NCI-H748 (cell line): ENCODE data around the gene CNOT11.

Experiments
- DNase-seq: peaks from one replicate; lab custom pipeline; 2025; ENCODE audit not compliant: unreplicated experiment; lab: John Stamatoyannopoulos, UW

The CNOT11 gene

DNA sequence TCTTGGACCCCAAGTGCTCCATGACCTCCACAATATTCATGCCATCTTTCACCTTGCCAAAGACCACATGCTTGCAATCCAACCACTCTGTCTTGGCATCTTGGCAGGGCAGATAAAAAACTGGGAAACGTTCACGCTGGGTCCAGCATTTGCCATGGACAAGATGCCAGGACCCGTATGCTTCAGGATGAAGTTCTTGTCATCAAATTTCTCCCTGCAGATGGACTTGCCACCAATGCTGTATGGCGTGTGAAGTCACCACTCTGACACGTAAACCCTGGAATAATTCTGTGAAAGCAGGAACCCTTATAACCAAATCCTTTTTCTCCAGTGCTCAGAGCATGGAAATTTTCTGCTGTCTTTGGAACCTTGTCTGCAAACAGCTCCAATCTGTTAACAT lies 21.5 kb downstream of the CNOT11 start:
- no peak for DNase-seq

DNA sequence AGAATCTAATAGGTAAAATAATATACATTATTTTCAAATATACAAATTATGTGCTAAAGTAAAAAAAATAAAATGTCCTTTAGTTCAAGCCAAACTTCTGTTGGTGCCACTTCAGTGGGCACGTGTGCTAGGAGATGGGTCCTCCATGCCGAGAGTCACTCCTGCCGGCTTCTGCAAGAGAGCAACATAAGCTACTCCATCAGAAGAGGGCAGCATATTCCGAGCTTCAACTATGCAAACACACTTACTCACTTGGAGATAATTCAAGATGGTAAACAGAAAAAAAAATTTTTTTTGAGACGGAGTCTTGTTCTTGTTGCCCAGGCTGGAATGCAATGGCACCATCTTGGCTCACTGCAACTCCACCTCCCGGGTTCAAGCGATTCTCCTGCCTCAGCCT lies 24.4 kb downstream of the CNOT11 start:
- DNase-seq, result no peak

DNA sequence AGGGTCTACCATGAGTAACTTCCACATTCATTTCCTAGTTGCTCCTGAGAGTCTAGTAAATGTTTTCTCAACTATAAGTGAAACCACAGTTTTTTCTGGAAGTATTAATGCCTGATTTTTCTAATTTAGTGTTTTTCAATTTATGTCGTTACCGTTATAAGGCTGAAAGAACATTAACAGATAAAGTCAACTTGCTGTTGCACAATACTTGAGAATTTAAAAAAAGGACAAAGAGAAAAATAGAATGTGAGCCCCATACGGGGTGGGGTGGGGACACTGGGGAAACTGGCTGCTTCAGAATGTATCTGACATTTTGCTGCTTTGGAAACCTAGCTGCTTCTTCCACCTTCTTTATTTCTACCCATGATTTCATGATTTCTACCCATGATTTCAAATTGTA lies 26.2 kb downstream of the CNOT11 start:
- no peak for DNase-seq

DNA sequence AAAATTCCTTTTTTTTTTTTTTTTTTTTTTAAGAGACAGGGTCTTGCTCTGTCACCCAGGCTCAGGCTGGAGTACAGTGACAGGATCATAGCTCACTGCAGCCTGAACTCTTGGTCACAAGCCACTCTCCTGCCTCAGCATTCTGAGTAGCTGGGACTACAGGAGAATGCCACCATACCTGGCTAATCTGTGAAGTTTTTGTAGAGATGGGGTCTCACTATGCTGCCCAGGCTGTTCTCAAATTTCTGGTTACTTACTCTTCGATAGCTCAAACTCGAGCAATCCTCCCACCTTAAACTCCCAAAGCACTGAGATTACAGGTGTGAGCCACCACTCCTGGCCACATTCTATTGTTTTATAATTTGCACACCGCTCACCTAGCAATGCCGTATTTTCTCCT lies 28.8 kb downstream of the CNOT11 start:
- no peak for DNase-seq

DNA sequence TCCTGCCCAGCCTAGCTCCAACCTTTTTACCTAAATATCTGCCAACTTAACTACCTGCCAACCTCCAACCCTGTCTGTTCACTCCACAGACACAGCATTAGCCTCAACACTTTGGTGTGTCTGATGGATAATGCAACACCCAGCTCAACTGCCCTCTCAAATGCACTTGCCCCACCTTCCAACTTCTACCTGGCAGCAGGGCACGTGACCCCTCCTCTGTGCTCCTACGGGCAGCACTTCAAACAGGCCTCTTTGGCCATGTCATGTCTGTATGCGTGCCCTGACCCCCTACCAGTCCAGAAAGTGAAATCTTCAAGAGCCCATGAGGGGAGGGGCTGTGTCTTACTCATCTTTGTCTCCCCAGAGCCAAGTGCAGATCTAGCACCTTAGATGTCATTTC lies 30.3 kb downstream of the CNOT11 start:
- DNase-seq, result no peak

DNA sequence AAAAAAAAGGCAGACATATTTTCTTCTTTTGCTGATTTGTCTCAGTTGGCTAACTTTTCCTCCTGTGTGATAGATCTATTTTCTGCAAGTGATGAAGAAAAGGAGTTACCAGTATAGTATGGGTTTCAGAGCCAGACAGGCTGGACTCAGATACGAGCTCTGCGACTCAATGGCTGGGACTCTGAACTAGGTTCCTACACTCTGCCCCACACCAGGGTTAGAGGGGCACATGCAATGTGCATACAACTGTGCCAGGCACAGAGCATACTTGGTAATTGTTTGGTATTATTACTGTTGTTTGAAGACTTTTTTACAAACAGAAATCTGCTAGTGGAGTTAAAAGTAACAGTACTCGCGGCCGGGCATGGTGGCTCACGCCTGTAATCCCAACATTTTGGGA lies 34.0 kb downstream of the CNOT11 start:
- no peak for DNase-seq

DNA sequence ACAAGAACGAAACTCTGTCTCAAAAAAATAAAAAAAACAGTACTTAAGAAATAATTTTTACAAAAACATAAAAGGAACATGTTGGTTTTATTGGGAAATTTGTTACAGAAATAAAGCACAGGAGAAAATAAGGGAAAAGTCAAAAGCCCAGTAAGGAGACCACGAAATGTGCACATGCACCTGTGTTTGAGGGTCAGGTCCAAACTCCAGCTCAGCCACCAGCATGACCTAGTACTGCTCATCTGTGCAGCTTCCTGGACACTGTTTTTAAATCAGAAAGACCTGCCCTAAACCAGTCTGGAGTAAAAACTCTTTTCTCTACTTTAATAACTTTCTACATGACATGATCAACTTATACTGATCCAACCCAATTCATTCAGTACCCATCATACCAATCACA lies 34.6 kb downstream of the CNOT11 start:
- no peak for DNase-seq

DNA sequence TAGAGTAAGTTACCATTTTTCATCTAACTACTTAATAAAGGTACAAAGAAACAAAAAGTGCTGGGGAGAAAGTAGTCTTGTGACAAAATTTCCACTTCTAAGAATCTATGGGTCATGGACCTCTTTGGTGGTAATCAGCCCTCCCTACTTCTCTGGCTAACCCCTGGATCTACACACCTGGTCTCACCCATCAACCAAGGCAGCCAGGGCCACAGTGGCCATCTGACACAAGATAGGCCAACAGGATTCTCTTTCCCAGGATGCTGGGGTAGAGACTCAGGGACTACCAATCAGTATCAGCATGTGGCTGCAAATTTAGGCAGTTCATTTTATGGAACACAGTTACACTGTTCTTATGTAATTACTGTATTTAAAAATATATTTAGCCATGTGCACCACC lies 38.0 kb downstream of the CNOT11 start:
- no peak for DNase-seq

DNA sequence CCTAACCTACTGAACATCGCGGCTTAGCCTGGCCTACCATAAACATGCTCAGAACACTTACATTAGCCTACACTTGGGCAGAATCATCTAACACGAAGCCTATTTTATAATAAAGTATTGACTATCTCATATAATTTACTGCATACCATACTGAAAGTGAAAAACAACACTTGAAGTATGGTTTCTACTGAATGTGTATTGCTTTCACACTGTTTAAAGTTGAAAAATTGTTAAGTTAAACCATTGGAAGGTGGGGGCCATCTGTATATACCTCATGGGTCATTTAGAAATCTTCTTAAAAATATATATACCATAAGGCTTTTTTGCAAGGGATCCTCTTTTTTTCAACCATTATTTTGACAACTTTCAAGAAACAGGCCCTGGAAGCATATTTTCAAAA lies 39.3 kb downstream of the CNOT11 start:
- DNase-seq, result no peak

DNA sequence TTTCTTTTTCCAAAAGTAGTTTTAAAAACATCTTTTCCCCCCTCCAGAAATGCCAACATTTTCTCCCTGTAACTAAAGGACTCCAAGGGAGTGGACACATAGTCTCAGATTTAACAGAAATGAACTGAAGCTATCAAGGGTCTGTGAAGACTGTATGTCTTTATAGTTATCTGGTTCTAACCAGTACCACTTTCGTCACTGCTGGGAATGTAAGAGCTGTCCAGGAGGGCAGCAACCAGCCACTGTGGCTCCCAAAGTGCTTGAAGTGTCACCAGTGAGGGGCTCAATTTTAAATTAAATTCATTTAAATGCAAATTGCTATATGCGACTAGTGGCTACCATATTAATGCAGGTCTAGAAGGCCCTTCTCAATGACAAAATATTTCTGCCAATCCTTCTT lies 40.9 kb downstream of the CNOT11 start:
- DNase-seq, result no peak

DNA sequence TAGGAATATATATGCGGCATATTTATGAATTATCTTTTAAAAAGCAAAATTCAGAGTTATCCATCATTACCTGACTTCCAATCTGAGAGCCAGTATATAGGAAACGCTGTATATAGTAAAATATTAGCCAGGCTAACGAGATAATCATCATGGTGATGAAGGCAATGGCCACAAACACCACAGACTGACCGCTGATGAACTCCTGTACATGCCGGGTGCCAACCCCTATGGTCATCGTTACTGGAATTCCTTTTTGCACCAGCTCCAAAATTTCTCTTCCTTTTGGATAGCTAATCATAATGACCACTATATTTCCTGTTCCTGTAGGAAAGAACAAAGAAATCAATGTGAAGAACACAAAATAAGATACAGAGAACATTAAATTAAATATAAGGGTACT lies 42.2 kb downstream of the CNOT11 start:
- DNase-seq, result no peak

DNA sequence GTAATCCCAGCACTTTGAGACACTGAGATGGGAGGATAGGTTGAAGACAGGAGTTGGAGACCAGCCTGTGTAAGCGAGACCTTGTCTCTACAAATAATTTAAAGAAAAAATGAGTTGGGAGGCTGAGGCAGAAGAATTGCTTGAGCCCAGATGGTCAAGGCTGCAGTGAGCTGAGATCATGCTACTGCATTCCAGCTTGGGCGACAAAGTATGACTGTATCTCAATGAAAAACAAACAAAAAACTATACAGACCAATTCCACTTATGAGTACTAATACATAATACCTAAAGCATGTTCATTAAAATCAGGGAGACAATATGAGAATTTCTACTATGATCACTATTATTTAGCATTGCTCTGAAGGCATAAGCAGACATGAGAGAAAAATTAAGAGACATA lies 43.2 kb downstream of the CNOT11 start:
- no peak for DNase-seq

DNA sequence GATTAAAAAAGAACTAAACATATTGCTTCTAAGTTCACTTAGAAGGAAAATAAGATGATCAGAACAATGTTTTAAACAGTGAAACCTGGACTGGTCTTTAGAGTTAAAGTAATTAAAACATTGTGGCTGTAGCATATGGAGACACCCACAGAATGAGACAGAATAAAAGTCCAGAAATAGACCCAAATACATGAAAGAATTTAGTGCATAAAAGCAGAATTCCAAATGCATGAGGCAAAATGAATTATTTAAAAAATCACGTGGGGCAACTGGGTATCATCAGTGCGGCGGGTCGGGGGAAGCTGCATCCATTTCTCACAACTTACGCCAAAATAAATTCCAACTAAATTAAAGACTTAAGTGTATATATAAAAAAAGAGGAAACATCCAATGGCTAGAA lies 43.7 kb downstream of the CNOT11 start:
- DNase-seq, result no peak

DNA sequence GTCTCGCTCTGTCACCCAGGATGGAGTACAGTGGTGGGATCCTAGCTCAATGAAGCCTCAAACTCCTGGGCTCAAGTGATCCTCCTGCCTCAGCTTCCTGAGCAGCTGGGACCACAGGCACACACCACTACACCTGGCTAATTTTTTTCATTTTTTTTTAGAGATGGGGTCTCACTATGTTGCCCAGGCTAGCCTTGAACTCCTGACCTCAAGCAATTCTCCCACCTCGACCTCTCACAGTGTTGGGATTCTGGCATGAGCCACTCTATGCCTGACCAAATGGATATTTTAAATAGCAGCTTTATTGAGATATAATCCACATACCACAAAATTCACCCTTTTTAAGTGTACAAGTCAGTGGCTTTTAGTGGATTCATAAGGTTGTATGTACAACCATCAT lies 44.7 kb downstream of the CNOT11 start:
- no peak for DNase-seq

DNA sequence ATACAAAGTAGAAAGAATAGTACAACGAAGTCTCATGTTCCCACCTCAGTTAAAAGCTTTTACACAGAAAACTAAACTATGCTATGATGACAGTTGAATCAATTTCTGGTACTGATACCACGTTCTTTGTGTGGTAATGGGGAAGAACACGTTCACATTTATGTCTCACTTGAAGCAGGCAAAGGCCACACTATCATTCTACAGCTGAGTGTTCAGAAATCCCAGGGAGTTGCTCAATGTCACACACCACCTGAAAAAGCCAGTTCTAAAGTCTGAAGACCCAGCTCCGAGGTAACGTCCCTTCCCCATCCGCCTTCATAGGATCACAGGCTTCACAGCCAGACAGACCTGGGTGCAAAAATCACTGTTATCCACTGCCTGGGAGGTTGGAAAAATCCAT lies 46.9 kb downstream of the CNOT11 start:
- no peak for DNase-seq

DNA sequence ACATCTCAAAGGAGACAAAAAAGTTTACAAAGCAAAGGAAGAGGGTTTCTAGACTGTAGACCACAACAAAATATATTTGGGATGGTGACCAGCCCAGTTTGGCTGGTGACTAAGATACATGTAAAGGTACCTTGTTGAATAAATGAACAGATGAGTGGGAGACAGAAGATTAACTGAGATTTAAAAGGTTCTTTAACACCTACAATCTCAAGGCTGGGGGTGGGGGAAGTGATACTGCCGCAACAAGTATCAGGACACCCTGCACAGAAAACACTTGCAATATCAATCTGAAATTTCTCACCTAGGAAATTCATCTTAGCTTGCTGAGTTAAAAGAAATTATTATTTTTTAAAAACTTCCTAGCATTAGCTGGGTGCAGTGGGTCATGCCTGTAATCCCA lies 47.5 kb downstream of the CNOT11 start:
- DNase-seq, result no peak

DNA sequence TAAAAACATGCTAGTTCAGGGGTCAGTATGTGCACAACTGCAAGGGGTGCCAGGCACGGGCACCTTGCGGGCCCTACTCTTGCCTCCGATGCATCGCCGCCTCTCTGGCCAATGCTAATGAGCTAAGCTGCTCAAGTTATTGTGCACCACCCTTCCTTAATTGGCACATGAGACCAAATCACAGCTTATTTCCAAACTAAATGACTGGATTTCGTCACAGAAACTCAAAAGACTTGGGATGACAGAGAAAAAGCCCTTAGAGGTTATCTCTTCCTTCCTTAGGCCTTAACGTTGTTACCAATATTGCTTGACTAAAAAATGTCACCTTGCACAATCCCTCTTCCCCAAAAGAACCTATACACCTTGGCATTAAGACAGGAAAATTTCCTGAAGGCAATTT lies 48.1 kb downstream of the CNOT11 start:
- no peak for DNase-seq

DNA sequence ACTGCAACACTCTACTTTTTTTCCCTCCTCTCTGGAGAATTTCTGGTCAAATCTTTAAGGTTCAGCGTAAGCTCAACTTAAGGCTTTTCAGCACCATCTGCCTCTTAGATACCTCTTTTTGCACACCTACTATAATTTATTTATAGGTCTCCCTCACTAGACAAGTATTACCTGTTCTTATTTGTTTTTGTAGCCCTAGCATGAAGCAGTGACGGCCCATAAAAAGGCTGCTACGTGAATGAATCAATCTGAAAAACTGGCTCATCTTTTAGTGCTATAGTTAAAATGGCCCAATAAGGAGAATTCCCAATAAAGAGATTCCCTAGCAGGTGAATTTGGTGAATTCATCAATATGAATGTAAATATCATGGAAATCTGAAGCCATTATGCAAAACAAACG lies 49.3 kb downstream of the CNOT11 start:
- no peak for DNase-seq

DNA sequence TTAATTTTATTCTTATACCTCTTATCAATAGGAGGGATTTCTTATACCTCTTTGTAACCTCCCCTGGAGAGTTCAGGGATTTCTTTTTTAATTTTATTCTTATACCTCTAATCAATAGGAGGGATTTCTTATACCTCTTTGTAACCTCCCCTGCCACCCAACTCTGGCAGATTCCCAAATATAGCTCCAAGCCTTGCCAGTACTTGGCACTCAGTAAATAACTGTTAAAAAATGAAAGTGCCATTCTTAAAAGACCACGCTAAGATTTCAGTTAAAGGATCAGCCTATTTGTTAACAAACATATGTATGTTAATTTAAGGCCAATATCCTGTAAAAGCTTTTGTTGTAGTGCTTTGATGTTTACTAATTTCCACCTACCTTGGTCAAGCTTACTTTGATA lies 51.0 kb downstream of the CNOT11 start:
- no peak for DNase-seq

DNA sequence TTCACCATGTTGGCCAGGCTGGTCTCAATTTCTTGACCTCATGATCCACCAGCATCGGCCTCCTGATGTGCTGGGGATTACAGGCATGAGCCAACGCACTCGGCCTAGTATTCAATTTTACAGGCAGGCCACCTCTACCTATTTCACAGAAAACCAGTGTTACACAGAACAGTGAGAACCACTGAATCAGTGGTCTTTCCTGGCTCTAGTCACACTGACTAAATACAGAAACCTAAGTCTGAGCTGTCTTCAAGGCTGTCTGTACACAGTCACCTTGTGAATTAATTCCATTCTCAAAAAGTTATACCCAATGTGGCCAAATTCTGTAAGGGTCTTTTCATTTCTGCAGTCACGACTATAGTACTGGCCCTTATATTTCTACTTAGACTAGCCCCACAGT lies 52.3 kb downstream of the CNOT11 start:
- DNase-seq, result no peak

DNA sequence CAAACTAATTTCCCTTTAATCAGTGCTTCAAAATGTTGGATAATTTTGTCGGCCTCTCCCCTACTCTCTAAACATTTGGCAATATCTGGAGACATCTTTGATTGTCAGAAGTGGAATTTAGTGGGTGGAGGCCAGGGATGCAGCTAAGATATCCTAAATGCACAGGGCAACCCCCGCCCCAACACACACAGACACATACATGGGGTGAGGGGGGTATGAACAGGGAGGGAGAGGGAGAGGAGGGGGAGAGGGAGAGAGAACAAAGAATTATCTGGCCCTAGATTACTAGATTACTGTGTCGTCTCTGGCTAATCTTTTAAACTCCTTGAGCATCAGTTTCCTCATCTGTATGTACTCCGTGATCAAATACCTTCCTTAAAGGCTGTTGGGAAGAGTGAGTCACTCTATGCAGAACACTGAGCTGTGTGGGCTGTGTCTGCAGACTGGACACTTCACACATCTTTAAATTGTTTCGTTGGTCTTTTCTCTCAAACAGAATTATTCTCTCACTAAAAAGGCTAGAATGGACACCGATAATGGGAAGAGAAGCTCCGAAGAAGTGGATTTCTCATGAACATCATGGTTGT lies 52.9 kb downstream of the CNOT11 start:
- DNase-seq, result no peak

DNA sequence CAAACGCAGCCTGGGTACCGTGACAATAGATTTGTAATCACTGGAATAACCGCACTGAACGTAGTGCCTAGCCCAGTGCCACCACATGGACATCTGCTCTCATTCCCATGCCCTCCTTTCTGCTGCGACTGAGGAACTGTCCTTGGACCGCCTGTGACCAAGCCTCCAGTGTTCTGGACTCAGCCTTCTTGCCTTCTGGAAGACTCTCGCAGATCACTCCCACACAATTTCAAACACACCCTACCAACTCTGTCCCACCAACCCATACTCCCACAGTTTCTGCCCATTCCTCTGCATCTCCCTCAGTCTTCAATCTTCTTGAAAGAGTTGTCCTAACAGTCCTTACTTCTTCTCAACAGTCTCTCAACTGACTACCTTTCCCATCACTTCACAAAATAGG lies 53.7 kb downstream of the CNOT11 start:
- DNase-seq, result no peak

DNA sequence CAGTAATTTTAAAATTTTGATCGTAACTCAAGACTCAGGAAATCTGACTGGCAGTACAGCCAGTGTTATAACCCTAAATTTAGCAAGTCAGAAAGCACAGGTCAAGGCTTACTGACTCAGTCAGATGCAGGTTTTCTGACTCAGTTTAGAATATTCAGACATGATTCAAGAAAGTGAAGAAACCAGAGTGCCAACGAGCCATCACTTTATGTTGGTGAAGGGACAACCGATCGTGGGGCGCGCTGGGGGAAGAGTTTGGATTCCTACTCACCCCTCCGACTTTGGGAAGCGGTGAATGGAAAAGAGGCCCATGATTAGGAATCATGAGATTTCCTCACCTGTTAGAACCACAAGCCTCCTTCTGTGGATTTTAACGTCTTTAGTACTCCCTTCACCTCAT lies 54.8 kb downstream of the CNOT11 start:
- no peak for DNase-seq

DNA sequence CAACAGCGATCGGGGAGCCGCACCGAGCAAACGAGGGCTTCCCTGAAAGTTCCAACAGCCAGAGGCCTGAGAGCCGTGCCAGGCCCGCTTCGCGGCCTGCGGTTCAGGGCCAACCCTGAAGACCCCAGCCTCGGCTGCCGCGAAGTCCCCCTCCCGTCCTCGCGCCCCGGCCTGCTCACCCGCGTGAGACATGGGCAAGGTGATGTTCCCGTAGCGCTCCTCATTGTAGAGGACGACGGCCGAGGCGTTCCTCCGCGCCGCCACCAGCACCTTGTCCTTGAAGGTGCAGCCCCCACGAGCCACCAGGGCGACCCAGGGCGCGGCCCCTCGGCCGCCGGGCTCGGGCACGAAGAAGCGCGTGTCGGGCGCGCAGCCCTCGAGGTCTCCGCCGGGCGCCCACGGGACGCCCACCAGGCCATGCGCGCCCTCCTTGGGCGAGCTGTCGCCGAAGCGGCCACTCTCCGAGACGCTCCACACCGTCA lies 55.3 kb downstream of the CNOT11 start:
- peak; percentile 52 for DNase-seq
